ENCODE measurements around the gene ILF2. TPM values are rescaled to one million over a fixed set of nuclear protein-coding genes. Genes with fewer than 3 reads are reported as not detected.

The ILF2 gene
- polyA plus RNA-seq, 1 of the 3 experiments (the other 2 are of a cell fraction), result 189 TPM

DNA sequence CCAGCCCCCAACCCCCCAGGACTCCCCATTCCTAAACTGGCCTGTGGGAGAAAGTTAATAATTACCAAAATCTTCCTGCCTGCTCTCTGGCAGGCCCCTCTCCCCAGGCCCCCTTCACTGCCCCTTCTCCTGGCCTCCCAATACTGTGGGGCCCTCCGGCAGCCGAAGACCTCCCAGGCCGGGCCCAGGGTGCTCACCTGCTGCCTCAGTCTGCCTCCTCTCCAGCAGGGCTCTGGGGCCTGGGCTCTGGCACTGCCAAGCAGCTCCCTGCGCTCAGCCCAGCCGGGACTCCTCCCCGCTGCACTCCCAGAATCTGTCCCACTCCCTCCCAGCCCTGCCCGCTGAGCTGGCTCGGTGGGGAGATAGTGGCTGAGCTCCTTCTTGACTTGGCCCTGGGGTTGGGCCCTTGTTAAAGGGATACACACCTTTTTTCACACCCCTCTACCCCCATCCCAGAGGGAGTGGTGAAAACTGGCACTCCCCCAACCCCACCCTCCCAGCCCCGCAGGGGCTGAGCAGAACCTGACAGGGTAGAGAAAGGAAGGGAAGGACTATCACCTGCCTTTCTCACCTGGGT is 58.0 kb downstream of the ILF2 start, which contains the start of gene S100A16:
TSS of gene S100A16 (minus strand) at position 383 of the 577 bp plus-strand sequence. CDS start 4,986 bp downstream, outside the sequence.
- POLR2A ChIA-PET, result no interaction called here
- TF ChIP-seq MEF2A (IDR thresholded peaks at IDR 0.05; ENCODE audit: borderline replicate concordance, low read depth) (no peak), TAF1 (IDR thresholded peaks at IDR 0.05; ENCODE audit: borderline replicate concordance, low read depth, low read length) (no peak), RAD21 (IDR thresholded peaks at IDR 0.05; ENCODE audit: low read length) (no peak), TEAD4 (IDR thresholded peaks at IDR 0.05; ENCODE audit: borderline replicate concordance, insufficient read depth) (no peak), EP300 (IDR thresholded peaks at IDR 0.05; ENCODE audit: borderline replicate concordance in 1 of 2, low read depth in 1 of 2, low read length in 1 of 2) (no peak), NFIC (IDR thresholded peaks at IDR 0.05; ENCODE audit: borderline replicate concordance) (no peak), RXRA (IDR thresholded peaks at IDR 0.05; ENCODE audit: borderline replicate concordance, low read depth) (no peak), YY1 (IDR thresholded peaks at IDR 0.05; ENCODE audit: low read depth) (no peak), FOXJ3 (CRISPR knock-in tag; IDR thresholded peaks at IDR 0.05) (no peak), MXI1 (IDR thresholded peaks at IDR 0.05; ENCODE audit: low read depth, low read length) (no peak), GABPA (IDR thresholded peaks at IDR 0.05; ENCODE audit: low read depth) (no peak)
- Histone ChIP-seq H3K27me3 (ENCODE audit: insufficient read depth) (no peaks in the 10 kb centered on the region), H4K20me1 (ENCODE audit: insufficient read depth) (no peaks in the 10 kb centered on the region), H3K79me2 (ENCODE audit: insufficient read depth) (peaks cover 37% of the 10 kb centered on the region), H3K4me2 (peak within 1 kb of the TSS; percentile 67), H3K9me2 (no peaks in the 10 kb centered on the region), H3K27ac (ENCODE audit: low read depth in 2 of 2, low read length in 1 of 2) (peak within 1 kb of the TSS in 1 of 2 experiments; percentile 9; a peak in 1 of 4 replicates), H3F3A (replicated peaks; ENCODE audit: insufficient read depth) (peaks cover 9% of the 10 kb centered on the region), H2AFZ (ENCODE audit: low read depth) (no peak within 1 kb of the TSS), H3K4me1 (ENCODE audit: control insufficient read depth in 1 of 2, insufficient read depth in 2 of 2, low read depth in 1 of 2, low read length in 1 of 2) (peaks cover 15 to 25% of the 10 kb centered on the region in 2 experiments; a peak in 3 of 4 replicates), H3K4me3 (ENCODE audit: low read depth in 2 of 2, low read length in 1 of 2) (peak within 1 kb of the TSS; percentile 49 to 51), H3K36me3 (replicated peaks in 1 of 2; ENCODE audit: control insufficient read depth in 1 of 2, insufficient read depth in 2 of 2, low read length in 1 of 2) (peaks cover 0 to under 1% of the 10 kb centered on the region in 2 experiments), H3K9me3 (no peaks in the 10 kb centered on the region), H3K9ac (peak within 1 kb of the TSS; percentile 67)
- CTCF ChIA-PET, result interaction anchor here (2.0 to 6.4 kb wide), 4 partner anchors 10 to 102 kb away, joined by 10 to 62 read pairs (median 11); partner anchors contain the start of genes S100A1 and S100A13
- no peak for DNase-seq
- 68% methylated on average over 7 of the region's 9 CpGs for WGBS (ENCODE audit: low lambda C conversion rate)

DNA sequence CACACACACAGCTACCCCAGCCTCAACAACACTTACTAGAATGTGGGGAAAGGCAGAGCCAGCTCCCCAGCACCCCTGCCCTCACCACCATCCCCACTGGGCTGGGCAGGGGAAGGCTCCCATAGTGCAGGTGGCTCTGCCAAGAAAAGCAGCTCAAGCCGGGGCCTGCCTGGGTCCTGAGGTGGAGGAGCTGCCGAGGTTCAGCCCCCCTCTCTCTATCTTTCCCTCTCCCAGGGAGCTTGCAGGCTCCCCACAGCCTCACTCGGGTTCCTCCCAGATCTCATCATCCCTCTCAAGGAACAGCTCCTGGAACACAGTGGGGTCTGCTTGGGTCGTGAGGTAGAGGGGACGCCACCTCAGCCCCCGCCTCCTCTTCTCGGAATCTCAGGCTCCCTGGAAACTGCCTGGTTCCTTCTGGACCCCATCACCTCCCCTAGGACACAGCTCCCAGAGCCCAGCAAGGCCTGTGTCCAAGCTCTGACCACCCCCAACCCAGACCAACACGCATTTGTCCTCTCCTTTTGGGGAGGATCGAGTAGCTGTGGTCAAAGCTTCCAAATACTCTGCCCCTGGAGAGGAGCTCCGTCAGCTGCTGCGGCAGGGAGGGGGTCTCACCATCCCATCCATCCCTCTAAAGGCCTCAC is 58.6 kb downstream of the ILF2 start:
- 88% methylated on average over 9 of the region's 11 CpGs for WGBS (ENCODE audit: low lambda C conversion rate)
- ChIA-PET CTCF (interaction anchor here (2.0 to 3.5 kb wide), 3 partner anchors 9 to 101 kb away, joined by 10 to 11 read pairs (median 11); no protein-coding TSS in a partner anchor), POLR2A (no interaction called here)
- Histone ChIP-seq H3K36me3 (replicated peaks in 1 of 2; ENCODE audit: control insufficient read depth in 1 of 2, insufficient read depth in 2 of 2, low read length in 1 of 2) (peaks cover 6 to 7% of the 10 kb centered on the region in 2 experiments), H3K9ac (peak overlapping the region; percentile 67), H3K4me3 (ENCODE audit: low read depth in 2 of 2, low read length in 1 of 2) (peak overlapping the region; percentile 49 to 51; a peak in 3 of 4 replicates), H3K27me3 (ENCODE audit: insufficient read depth) (no peaks in the 10 kb centered on the region), H3K27ac (ENCODE audit: low read depth in 2 of 2, low read length in 1 of 2) (peak overlapping the region in 1 of 2 experiments; percentile 9; a peak in 1 of 4 replicates), H3K9me2 (no peaks in the 10 kb centered on the region), H3K4me2 (peak overlapping the region; percentile 67), H3K79me2 (ENCODE audit: insufficient read depth) (peaks cover 43% of the 10 kb centered on the region), H3K4me1 (ENCODE audit: control insufficient read depth in 1 of 2, insufficient read depth in 2 of 2, low read depth in 1 of 2, low read length in 1 of 2) (peaks cover 15 to 23% of the 10 kb centered on the region in 2 experiments; a peak in 3 of 4 replicates), H4K20me1 (ENCODE audit: insufficient read depth) (no peaks in the 10 kb centered on the region), H2AFZ (ENCODE audit: low read depth) (no peak overlapping the region), H3F3A (replicated peaks; ENCODE audit: insufficient read depth) (peaks cover 10% of the 10 kb centered on the region), H3K9me3 (no peaks in the 10 kb centered on the region)
- no peak for DNase-seq
- TF ChIP-seq, protein P1, sequence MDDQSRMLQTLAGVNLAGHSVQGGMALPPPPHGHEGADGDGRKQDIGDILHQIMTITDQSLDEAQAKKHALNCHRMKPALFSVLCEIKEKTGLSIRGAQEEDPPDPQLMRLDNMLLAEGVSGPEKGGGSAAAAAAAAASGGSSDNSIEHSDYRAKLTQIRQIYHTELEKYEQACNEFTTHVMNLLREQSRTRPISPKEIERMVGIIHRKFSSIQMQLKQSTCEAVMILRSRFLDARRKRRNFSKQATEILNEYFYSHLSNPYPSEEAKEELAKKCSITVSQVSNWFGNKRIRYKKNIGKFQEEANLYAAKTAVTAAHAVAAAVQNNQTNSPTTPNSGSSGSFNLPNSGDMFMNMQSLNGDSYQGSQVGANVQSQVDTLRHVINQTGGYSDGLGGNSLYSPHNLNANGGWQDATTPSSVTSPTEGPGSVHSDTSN (IDR thresholded peaks at IDR 0.05), result no peak
- TF ChIP-seq RCOR1 (IDR thresholded peaks at IDR 0.05; ENCODE audit: low read length) (no peak), MEF2A (IDR thresholded peaks at IDR 0.05; ENCODE audit: borderline replicate concordance, low read depth) (no peak), CHD2 (IDR thresholded peaks at IDR 0.05; ENCODE audit: low read length, partially characterized antibody) (no peak), ELF1 (IDR thresholded peaks at IDR 0.05) (no peak), EP300 (IDR thresholded peaks at IDR 0.05; ENCODE audit: borderline replicate concordance in 1 of 2, low read depth in 1 of 2, low read length in 1 of 2) (no peak), FOXM1 (IDR thresholded peaks at IDR 0.05; ENCODE audit: low read depth) (no peak), YY1 (IDR thresholded peaks at IDR 0.05; ENCODE audit: low read depth) (no peak)
- TF ChIP-seq, protein P2, sequence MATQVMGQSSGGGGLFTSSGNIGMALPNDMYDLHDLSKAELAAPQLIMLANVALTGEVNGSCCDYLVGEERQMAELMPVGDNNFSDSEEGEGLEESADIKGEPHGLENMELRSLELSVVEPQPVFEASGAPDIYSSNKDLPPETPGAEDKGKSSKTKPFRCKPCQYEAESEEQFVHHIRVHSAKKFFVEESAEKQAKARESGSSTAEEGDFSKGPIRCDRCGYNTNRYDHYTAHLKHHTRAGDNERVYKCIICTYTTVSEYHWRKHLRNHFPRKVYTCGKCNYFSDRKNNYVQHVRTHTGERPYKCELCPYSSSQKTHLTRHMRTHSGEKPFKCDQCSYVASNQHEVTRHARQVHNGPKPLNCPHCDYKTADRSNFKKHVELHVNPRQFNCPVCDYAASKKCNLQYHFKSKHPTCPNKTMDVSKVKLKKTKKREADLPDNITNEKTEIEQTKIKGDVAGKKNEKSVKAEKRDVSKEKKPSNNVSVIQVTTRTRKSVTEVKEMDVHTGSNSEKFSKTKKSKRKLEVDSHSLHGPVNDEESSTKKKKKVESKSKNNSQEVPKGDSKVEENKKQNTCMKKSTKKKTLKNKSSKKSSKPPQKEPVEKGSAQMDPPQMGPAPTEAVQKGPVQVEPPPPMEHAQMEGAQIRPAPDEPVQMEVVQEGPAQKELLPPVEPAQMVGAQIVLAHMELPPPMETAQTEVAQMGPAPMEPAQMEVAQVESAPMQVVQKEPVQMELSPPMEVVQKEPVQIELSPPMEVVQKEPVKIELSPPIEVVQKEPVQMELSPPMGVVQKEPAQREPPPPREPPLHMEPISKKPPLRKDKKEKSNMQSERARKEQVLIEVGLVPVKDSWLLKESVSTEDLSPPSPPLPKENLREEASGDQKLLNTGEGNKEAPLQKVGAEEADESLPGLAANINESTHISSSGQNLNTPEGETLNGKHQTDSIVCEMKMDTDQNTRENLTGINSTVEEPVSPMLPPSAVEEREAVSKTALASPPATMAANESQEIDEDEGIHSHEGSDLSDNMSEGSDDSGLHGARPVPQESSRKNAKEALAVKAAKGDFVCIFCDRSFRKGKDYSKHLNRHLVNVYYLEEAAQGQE (IDR thresholded peaks at IDR 0.05; ENCODE audit: low read depth, low read length), result no peak
- TF ChIP-seq, protein P3, sequence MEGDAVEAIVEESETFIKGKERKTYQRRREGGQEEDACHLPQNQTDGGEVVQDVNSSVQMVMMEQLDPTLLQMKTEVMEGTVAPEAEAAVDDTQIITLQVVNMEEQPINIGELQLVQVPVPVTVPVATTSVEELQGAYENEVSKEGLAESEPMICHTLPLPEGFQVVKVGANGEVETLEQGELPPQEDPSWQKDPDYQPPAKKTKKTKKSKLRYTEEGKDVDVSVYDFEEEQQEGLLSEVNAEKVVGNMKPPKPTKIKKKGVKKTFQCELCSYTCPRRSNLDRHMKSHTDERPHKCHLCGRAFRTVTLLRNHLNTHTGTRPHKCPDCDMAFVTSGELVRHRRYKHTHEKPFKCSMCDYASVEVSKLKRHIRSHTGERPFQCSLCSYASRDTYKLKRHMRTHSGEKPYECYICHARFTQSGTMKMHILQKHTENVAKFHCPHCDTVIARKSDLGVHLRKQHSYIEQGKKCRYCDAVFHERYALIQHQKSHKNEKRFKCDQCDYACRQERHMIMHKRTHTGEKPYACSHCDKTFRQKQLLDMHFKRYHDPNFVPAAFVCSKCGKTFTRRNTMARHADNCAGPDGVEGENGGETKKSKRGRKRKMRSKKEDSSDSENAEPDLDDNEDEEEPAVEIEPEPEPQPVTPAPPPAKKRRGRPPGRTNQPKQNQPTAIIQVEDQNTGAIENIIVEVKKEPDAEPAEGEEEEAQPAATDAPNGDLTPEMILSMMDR (IDR thresholded peaks at IDR 0.05), result no peak

Measured in SK-N-SH (cell line).